Natural killer cell treated with Interleukin-12 subunit alpha and Interleukin-12 subunit beta and Interleukin-15 and Interleukin-18, amount 100 ng/mL, for 72 hours (primary cell): ENCODE measurements around the gene DCUN1D2. TPM values are rescaled to one million over a fixed set of nuclear protein-coding genes. Genes with fewer than 3 reads are reported as not detected.
A peak's percentile ranks its signal among the peaks of the same experiment; 100 is the strongest.
"Not testable (repeated sequence)": the region's sequence is repeated elsewhere in the genome, so short reads cannot be mapped to it uniquely, and the experiment has no call there.

Experiments
- ATAC-seq, 2 donors: fragments of 150-1000 bp; cut with Tn5 transposase in 1 of 2; sonication (Bioruptor Pico), chemical (Tn5 transposase) in 1 of 2; 2 replicates each; pipeline ENCODE4 v1.10.0; 2021
- DNase-seq: peaks from one replicate; pipeline ENCODE4 v3.0.0; 2022; ENCODE audit warnings: low spot score
- H3K27ac Mint-ChIP-seq, 2 donors: 1 replicate in 1 of 2; 2 replicates in 1 of 2; pipeline ENCODE4 v1.8.0; 2022; ENCODE audit warnings: mixed read lengths in 2 of 2, mild to moderate bottlenecking in 1 of 2, moderate library complexity in 1 of 2
- H3K27me3 Mint-ChIP-seq, 2 donors: 1 replicate in 1 of 2; 2 replicates in 1 of 2; pipeline ENCODE4 v1.8.0; 2022; ENCODE audit warnings: mixed read lengths in 2 of 2
- H3K36me3 Mint-ChIP-seq: one replicate; pipeline ENCODE4 v1.8.0; 2022; ENCODE audit warnings: mixed read lengths
- H3K4me1 Mint-ChIP-seq, 2 donors: 1 replicate in 1 of 2; 2 replicates in 1 of 2; pipeline ENCODE4 v1.8.0; 2022; ENCODE audit warnings: low read depth in 2 of 2, mixed read lengths in 2 of 2, mild to moderate bottlenecking in 1 of 2
- H3K4me3 Mint-ChIP-seq: one replicate; pipeline ENCODE4 v1.8.0; 2022; ENCODE audit warnings: mixed read lengths
- H3K9me3 Mint-ChIP-seq: 2 replicates; pipeline ENCODE4 v1.8.0; 2022; ENCODE audit warnings: mixed read lengths
- total RNA-seq, 2 donors: library from RNA; stranded (reverse); gene quantifications; one replicate each; pipeline ENCODE4 v1.2.3, GENCODE V29; 2022

The DCUN1D2 gene
- total RNA-seq, 2 donors from 2014 or later, result 22.9 to 40.7 TPM

DNA sequence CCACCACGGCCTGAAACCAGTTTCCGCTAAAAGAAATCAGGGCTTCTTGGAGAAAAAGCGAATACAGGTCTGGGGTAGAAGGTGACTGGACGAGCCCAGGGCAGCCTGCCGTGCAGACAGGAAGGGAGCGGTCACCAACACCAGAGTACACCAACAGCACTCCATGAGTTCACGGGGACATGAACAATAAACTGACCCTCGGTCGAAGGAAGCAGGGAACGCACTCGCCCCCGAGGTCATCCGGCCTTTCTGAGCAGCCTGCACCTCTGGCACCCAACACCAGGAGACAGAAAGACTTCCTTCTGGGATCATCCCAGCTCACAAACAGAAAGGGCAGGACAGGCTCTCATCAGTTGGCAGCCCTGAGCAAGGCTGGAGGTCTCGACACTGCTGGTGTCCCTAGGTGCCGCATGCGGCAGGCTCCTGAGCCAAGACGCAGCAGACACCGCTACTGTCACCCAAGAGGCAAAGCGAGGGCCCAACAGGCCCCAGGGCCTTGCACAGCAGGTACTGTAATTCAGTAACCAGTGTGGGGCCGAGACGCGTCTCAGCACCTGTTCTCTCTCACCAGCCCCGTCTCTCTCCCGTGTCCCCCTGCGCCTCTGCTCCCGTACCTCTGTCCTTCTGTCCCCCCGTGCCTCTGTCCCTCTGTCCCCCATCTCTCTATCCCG is 18.0 kb downstream of the DCUN1D2 start:
- H3K36me3 Mint-ChIP-seq, result peaks cover 7% of the 10 kb centered on the region
- no peaks in the 10 kb centered on the region for H3K27me3 Mint-ChIP-seq
- ATAC-seq (no peak), DNase-seq (no peak)
- H3K4me3 Mint-ChIP-seq, result no peak overlapping the region
- no peaks in the 10 kb centered on the region for H3K9me3 Mint-ChIP-seq
- H3K27ac Mint-ChIP-seq, result no peak overlapping the region
- H3K4me1 Mint-ChIP-seq, result peaks cover 0 to 3% of the 10 kb centered on the region in 2 donors

DNA sequence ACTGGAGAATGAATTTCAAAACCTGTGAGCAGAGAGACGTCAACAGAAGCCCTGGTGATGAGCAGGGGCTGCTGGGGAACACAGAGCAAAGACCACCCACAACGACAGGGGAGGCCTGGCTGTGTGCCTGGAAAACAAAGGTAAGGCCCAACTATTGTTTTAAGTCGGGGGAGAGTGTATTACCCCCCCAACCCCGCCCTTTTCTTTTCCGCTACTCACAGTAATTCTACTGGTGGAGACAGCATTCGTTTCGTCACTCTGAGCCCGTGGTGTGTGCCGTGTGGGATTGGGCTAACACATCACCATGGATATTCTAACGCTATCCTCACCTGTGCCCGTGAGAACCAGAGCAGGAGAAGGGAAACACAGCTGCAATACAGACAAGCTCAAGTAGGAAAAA is 18.7 kb downstream of the DCUN1D2 start:
- no peak overlapping the region for H3K4me3 Mint-ChIP-seq
- H3K27me3 Mint-ChIP-seq, result no peaks in the 10 kb centered on the region
- H3K36me3 Mint-ChIP-seq, result peaks cover 3% of the 10 kb centered on the region
- DNase-seq (no peak), ATAC-seq (no peak)
- no peak overlapping the region for H3K27ac Mint-ChIP-seq
- H3K4me1 Mint-ChIP-seq, result peaks cover 0 to 3% of the 10 kb centered on the region in 2 donors
- no peaks in the 10 kb centered on the region for H3K9me3 Mint-ChIP-seq

DNA sequence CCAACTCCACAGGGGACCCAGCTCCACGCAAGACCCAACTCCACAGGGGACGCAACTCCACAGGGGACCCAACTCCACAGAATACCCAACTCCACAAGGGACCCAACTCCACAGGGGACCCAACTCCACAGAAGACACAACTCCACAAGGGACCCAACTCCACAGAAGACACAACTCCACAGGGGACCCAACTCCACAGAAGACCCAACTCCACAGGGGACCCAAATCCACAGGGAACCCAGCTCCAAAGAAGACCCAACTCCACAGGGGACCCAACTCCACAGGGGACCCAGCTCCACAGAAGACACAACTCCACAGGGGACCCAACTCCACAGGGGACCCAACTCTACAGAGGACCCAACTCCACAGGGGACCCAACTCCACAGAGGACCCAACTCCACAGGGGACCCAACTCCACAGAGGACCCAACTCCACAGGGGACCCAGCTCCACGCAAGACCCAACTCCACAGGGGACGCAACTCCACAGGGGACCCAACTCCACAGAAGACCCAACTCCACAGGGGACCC is 19.8 kb downstream of the DCUN1D2 start:
- H3K27me3 Mint-ChIP-seq, H3K27ac Mint-ChIP-seq, ATAC-seq, H3K4me3 Mint-ChIP-seq, H3K9me3 Mint-ChIP-seq, H3K4me1 Mint-ChIP-seq, H3K36me3 Mint-ChIP-seq, DNase-seq: not testable (repeated sequence)

DNA sequence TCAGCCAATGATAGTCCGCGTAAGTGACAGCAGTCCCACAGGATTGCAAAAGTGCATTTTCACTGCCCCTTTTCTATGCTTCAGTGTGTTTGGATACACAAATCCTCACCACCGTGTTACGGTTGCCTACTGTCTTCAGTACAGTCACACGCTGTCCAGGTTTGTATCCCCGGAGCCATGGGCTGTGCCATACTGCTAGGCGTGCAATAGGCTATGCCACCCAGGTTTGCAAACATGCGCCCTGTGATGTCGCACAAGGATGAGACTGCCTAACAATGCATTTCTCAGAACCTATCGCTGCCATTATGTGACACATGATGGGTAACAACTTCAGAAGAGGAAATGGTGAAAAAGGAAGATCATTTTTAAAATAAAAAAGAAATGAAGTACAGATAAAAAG is 20.4 kb downstream of the DCUN1D2 start:
- Mint-ChIP-seq H3K4me1 (peaks cover 6 to 9% of the 10 kb centered on the region in 2 donors), H3K9me3 (no peaks in the 10 kb centered on the region), H3K27me3 (no peaks in the 10 kb centered on the region), H3K36me3 (no peaks in the 10 kb centered on the region), H3K4me3 (no peak overlapping the region), H3K27ac (no peak overlapping the region)
- ATAC-seq, result no peak
- DNase-seq, result no peak

DNA sequence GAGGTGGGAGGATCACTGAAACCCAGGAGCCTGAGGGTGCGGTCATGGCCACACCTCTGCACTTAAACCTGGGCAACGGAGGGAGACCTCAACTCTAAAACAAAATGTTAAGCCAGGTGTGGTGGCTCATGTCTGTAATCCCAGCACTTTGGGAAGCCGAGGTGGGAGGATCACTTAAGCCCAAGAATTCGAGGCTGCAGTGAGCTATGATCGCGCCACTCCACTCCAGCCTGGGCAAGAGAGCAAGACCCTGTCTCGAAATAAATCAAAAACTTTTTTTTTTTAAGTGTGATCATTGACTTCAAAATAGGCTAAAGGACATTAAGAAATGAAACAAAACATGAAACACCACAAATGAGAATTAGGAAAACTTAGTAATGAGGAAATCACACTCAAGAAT is 20.9 kb downstream of the DCUN1D2 start:
- no peak for DNase-seq
- ATAC-seq, result no peak
- no peak overlapping the region for H3K27ac Mint-ChIP-seq
- H3K9me3 Mint-ChIP-seq, result no peaks in the 10 kb centered on the region
- no peaks in the 10 kb centered on the region for H3K27me3 Mint-ChIP-seq
- peaks cover 6 to 10% of the 10 kb centered on the region in 2 donors for H3K4me1 Mint-ChIP-seq
- no peak overlapping the region for H3K4me3 Mint-ChIP-seq
- H3K36me3 Mint-ChIP-seq, result no peaks in the 10 kb centered on the region

DNA sequence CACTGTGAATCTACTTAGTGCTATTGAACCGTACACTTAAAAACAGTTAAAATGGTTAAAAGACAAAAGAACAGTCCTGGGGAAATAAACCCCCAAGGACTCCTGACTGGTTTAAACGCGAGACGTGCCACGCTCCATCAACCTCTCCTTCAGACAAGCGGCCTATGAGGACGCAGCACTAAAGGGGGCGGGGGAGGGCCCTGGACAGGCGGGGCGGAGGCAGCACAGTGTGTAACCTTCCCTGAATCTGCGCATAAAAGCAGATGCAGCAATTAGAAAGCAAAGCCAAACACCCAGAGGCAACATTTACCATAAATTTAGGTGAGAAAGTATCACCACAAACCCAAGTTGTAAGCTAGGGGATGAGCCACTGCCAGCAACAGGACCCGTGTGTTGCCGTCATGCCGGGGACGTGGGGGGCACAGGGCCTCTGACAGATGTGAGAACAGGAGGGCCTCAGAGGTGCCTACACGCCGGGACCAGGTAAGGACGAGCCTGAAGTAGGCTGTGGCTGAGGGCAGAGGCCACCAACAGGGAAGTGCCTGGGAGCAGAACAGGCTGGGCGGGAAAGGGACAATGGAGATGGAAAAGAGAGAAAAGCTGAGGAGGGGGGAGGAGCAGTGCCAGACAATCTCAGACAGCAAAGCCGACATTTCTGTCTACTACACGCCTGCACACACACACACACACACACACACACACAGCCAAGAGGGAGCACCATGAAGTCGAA is 21.9 kb downstream of the DCUN1D2 start:
- H3K27me3 Mint-ChIP-seq, result no peaks in the 10 kb centered on the region
- no peaks in the 10 kb centered on the region for H3K36me3 Mint-ChIP-seq
- H3K4me3 Mint-ChIP-seq, result no peak overlapping the region
- ATAC-seq, result no peak
- DNase-seq, result no peak
- H3K27ac Mint-ChIP-seq, result no peak overlapping the region
- no peaks in the 10 kb centered on the region for H3K9me3 Mint-ChIP-seq
- peaks cover 6 to 10% of the 10 kb centered on the region in 2 donors for H3K4me1 Mint-ChIP-seq

DNA sequence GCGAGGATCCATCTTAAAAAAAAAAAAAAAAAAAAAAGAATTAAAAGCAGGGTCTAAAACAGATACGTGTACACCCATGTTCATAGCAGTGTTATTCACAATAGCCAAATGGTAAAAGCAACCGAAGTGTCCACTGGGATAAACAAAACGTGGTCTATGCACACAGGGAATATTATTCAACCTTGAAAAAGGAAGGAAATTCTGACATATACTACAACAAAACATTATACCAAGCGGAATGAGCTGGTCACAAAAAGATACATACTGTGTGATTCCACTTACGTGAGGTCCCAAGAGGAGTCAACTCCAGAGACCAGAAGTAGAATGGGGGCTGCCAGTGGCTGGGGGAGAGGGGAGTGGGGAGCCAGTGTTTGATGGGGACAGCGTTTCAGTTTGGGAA is 22.5 kb downstream of the DCUN1D2 start:
- Mint-ChIP-seq H3K27me3 (no peaks in the 10 kb centered on the region), H3K9me3 (no peaks in the 10 kb centered on the region), H3K4me1 (peaks cover 6 to 10% of the 10 kb centered on the region in 2 donors), H3K4me3 (no peak overlapping the region), H3K27ac (no peak overlapping the region), H3K36me3 (no peaks in the 10 kb centered on the region)
- no peak for DNase-seq
- ATAC-seq, result no peak

DNA sequence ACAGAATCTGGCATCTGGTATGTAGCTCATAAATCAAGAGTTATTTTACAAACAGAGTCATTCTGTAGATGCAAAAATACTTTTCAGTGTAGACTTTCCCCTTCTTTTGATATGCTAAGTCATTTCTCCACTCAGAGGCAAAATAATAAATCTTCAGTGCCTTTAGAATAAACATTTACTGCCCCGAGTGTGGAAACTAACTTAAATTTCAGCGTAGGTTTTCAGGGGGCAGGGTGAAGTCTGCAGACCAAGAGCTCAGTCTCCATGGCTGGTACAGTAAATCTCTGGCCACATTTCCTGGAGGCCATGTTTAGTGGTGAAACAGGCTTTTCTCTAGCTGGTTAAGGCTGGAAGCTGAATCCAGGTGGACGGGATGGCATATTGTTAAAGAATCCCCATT is 24.1 kb downstream of the DCUN1D2 start:
- Mint-ChIP-seq H3K27ac (no peak overlapping the region), H3K36me3 (no peaks in the 10 kb centered on the region), H3K27me3 (no peaks in the 10 kb centered on the region), H3K4me1 (peaks cover 6 to 10% of the 10 kb centered on the region in 2 donors), H3K4me3 (no peak overlapping the region), H3K9me3 (no peaks in the 10 kb centered on the region)
- ATAC-seq (no peak), DNase-seq (no peak)

DNA sequence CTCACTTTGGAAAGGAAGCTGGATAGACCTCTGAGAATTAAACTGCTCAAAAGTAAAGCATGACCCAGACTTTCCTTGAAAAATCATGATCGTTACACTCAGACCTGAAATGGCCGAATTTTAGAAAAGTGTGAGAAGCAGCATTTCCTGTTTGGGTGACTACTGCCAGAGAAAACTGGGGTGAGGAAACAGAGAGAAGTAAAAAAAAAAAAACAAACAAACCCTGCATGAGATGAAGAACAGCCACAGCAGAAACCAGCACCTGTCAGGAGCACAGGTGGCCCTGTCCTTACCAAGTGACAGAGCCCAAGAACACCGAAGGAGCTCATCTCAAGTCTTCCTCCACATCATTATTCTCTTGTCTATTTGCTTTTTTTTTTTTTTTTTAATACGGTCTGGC is 25.2 kb downstream of the DCUN1D2 start:
- H3K27me3 Mint-ChIP-seq, result no peaks in the 10 kb centered on the region
- H3K4me3 Mint-ChIP-seq, result peak overlapping the region; percentile 49
- H3K27ac Mint-ChIP-seq, result peak overlapping the region in 1 of 2 donors; percentile 41
- DNase-seq, result no peak
- peak in 1 of 2 donors; percentile 63 for ATAC-seq
- H3K36me3 Mint-ChIP-seq, result no peaks in the 10 kb centered on the region
- H3K4me1 Mint-ChIP-seq, result peaks cover 4 to 10% of the 10 kb centered on the region in 2 donors
- no peaks in the 10 kb centered on the region for H3K9me3 Mint-ChIP-seq

DNA sequence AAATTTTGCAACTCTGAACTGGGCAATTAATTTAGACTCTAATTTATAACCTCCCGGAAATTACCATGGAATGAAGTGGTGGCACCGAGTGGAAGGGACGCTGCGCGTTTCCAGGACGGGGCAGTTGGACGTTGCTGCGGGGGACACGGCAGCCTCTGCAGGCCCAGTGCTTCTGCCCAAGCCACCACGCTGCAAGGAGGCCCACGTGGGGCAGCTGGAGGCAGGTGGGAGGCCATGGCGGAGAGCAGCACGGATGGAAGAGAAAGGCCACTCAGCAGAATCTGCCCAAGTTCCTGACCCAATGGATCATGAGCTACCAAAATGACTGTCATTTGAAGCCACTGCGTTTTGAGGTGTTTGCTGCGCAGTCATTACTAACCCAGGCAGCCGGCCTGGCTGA is 26.0 kb downstream of the DCUN1D2 start:
- no peaks in the 10 kb centered on the region for H3K27me3 Mint-ChIP-seq
- no peaks in the 10 kb centered on the region for H3K9me3 Mint-ChIP-seq
- no peaks in the 10 kb centered on the region for H3K36me3 Mint-ChIP-seq
- ATAC-seq (no peak), DNase-seq (no peak)
- peak overlapping the region in 1 of 2 donors; percentile 26 for H3K27ac Mint-ChIP-seq
- peaks cover 4 to 10% of the 10 kb centered on the region in 2 donors for H3K4me1 Mint-ChIP-seq
- H3K4me3 Mint-ChIP-seq, result no peak overlapping the region

DNA sequence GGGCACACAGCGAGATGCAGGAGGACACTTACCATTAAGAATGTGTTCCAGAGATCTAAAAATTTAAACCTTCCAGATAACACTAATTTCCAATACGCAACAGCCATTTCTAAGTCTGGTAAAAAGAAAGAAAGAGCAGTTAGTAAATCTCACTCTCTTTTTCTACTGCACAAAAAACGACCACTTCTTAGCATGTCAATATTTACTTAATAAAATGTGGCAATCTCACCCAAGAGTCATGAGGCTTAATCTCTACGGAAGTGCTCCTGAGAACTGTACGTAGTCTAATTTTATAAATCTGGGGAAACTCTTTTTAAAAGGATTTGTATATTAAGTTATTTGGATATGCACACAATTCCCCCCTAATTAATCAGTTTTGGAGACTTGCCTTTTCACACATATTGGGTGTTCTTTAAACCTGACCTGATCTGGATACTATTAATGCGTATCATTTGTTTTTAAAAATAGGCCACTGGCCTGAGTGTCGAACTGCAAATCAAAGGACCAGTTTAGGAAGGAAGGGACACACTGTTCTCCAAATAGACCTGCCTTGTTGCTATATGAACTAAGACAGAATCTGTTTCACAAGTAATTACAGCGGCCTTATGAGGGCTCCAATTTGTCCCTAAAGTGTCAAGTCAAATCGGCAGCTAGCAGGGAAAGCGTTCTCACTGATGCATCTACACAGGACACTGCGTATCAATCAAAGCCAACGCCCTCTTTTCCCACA is 29.3 kb downstream of the DCUN1D2 start:
- H3K9me3 Mint-ChIP-seq, result no peaks in the 10 kb centered on the region
- H3K27me3 Mint-ChIP-seq, result no peaks in the 10 kb centered on the region
- ATAC-seq (no peak), DNase-seq (no peak)
- H3K4me3 Mint-ChIP-seq, result no peak overlapping the region
- no peak overlapping the region for H3K27ac Mint-ChIP-seq
- H3K36me3 Mint-ChIP-seq, result no peaks in the 10 kb centered on the region
- peaks cover 4 to 7% of the 10 kb centered on the region in 2 donors for H3K4me1 Mint-ChIP-seq

DNA sequence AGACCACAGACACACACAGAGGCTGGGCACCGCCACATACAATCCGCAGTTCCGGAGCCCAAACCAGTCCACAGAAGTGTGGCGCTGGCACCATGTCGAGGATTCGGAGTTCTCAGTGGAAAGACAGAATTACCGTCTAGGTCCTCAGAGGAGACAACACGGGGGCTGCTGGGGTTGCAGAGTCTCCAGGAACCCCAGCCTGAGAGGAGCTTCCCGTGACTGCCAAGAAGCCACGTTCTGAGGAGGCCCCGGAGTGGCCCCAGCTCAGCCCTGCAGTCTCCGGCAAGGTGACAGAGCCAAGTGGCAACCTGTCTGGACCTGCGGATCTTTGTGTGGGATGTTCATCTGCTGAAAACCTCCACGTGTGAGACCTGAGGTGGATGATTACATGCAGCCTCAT is 29.9 kb downstream of the DCUN1D2 start:
- no peak overlapping the region for H3K4me3 Mint-ChIP-seq
- no peak for ATAC-seq
- no peaks in the 10 kb centered on the region for H3K9me3 Mint-ChIP-seq
- no peak overlapping the region for H3K27ac Mint-ChIP-seq
- H3K36me3 Mint-ChIP-seq, result no peaks in the 10 kb centered on the region
- H3K4me1 Mint-ChIP-seq, result peaks cover 4 to 6% of the 10 kb centered on the region in 2 donors
- no peak for DNase-seq
- H3K27me3 Mint-ChIP-seq, result no peaks in the 10 kb centered on the region

DNA sequence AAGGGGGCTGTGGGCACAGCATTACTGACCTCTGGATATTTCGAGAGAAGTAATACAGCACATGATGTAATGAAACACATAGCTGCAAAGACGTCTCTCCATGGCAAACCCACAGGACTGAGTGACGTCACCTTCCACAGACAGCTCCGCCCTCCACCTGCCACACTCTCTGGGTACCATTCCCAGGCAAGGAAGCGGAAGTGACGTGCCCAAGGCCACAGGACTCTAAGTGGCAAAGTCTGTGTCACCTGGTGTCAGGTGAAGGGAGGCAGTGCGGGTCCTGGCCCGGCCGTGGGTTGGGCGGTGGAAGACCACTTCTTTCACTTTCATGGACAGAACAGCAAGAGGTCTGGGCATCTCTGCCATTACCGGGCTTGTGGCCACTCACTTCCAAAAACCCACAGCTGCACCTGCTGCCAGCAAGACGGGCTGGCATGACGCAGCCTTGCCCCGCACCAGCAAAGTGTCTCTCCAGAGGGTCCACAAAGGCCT is 30.4 kb downstream of the DCUN1D2 start:
- Mint-ChIP-seq H3K36me3 (no peaks in the 10 kb centered on the region), H3K27ac (no peak overlapping the region), H3K27me3 (no peaks in the 10 kb centered on the region), H3K4me1 (peaks cover under 1 to 2% of the 10 kb centered on the region in 2 donors), H3K9me3 (no peaks in the 10 kb centered on the region), H3K4me3 (no peak overlapping the region)
- ATAC-seq (no peak), DNase-seq (no peak)
